T-helper 22 cell (primary cell): ENCODE data around the gene CDH23.

Source experiments
- DNase-seq: peaks from one replicate; pipeline ENCODE4 v3.0.0-alpha.2; 2020; ENCODE audit warnings: low read depth

CDH23 gene

GRCh38 chr10:71663311-71663710 lies 266.6 kb downstream of the CDH23 start:
- no peak for DNase-seq

- DNase-seq, result no peak
Observed at GRCh38 chr10:71664585-71664984, 267.9 kb downstream of the CDH23 start.

- no peak for DNase-seq
Observed at GRCh38 chr10:71665456-71665855, 268.7 kb downstream of the CDH23 start.

GRCh38 chr10:71666639-71667386 lies 270.1 kb downstream of the CDH23 start:
- no peak for DNase-seq

GRCh38 chr10:71667387-71667752 lies 270.6 kb downstream of the CDH23 start:
- DNase-seq, result no peak

GRCh38 chr10:71671994-71672946 lies 275.6 kb downstream of the CDH23 start:
- no peak for DNase-seq

- no peak for DNase-seq
Observed at GRCh38 chr10:71675295-71675970, 278.7 kb downstream of the CDH23 start.

GRCh38 chr10:71677261-71677660 lies 280.5 kb downstream of the CDH23 start:
- DNase-seq, result no peak

GRCh38 chr10:71678057-71678805 lies 281.5 kb downstream of the CDH23 start:
- DNase-seq, result no peak

- DNase-seq, result no peak
Observed at GRCh38 chr10:71679425-71679824, 282.7 kb downstream of the CDH23 start.

- DNase-seq, result no peak
Observed at GRCh38 chr10:71681977-71682376, 285.3 kb downstream of the CDH23 start.

GRCh38 chr10:71683301-71683700 lies 286.6 kb downstream of the CDH23 start:
- DNase-seq, result no peak

GRCh38 chr10:71684356-71685173 lies 287.8 kb downstream of the CDH23 start:
- DNase-seq, result no peak

GRCh38 chr10:71685554-71686232 lies 289.0 kb downstream of the CDH23 start:
- DNase-seq, result no peak

GRCh38 chr10:71687077-71687476 lies 290.4 kb downstream of the CDH23 start:
- DNase-seq, result no peak

GRCh38 chr10:71687480-71687879 lies 290.8 kb downstream of the CDH23 start:
- DNase-seq, result no peak

- no peak for DNase-seq
Observed at GRCh38 chr10:71688256-71688655, 291.5 kb downstream of the CDH23 start.

- no peak for DNase-seq
Observed at GRCh38 chr10:71690094-71690720, 293.5 kb downstream of the CDH23 start.

GRCh38 chr10:71691405-71691804 lies 294.7 kb downstream of the CDH23 start:
- DNase-seq, result no peak
